ENCODE measurements around the gene RARB. TPM values are rescaled to one million over a fixed set of nuclear protein-coding genes. Genes with fewer than 3 reads are reported as not detected.

RARB gene
- total and polyA plus RNA-seq, 2 donors from 2014 or later, result 8.3 to 14.7 TPM

DNA sequence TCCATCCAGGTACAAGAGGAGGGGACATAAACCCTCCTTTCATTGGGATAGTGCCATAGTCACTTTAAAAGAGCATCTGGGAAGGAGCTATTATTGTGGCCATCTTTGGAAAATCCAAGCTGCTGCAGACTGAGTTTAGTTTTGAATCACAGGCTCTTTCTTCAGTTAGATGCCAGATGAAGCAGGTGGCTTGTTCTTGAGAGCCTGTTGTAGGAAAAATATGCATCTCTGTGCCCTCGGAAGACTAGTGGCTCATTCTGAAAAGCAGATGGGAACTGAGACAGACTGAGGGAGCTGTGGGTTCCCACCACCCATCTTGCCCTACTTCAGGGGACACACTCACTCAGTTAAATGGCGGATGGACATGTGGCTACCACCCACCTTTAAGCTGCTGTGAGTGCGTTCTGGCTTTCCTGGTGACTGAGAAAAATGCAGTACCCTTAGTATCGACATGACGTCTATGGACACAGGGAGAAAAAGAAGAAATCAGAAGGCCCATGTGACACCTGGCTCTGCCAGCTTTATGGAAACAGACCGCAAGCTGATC lies 50.2 kb downstream of the RARB start:
- DNase-seq (no peak), FAIRE-seq (no peak)
- Histone ChIP-seq H3K27ac (ENCODE audit: low read depth in 2 of 2, low read length in 2 of 2) (no peak overlapping the region), H3K9me3 (ENCODE audit: control insufficient read depth in 2 of 3, insufficient read depth in 1 of 3, low read length in 3 of 3) (no peaks in the 10 kb centered on the region), H3K4me1 (ENCODE audit: control insufficient read depth in 2 of 3, insufficient read depth in 2 of 3, low read depth in 1 of 3, low read length in 3 of 3) (peaks cover 2 to 13% (median 9%) of the 10 kb centered on the region in 3 donors), H3K36me3 (ENCODE audit: control insufficient read depth in 2 of 3, insufficient read depth in 3 of 3, low read length in 3 of 3) (no peaks in the 10 kb centered on the region), H3K4me3 (ENCODE audit: low read length in 3 of 3) (no peak overlapping the region), H3K9ac (ENCODE audit: low read length in 3 of 3) (no peak overlapping the region), H3K27me3 (ENCODE audit: control insufficient read depth, insufficient read depth, low read length) (no peaks in the 10 kb centered on the region)
- intact Hi-C loops (cut with DNase I), result no loop called here
- TF ChIP-seq, protein P1, sequence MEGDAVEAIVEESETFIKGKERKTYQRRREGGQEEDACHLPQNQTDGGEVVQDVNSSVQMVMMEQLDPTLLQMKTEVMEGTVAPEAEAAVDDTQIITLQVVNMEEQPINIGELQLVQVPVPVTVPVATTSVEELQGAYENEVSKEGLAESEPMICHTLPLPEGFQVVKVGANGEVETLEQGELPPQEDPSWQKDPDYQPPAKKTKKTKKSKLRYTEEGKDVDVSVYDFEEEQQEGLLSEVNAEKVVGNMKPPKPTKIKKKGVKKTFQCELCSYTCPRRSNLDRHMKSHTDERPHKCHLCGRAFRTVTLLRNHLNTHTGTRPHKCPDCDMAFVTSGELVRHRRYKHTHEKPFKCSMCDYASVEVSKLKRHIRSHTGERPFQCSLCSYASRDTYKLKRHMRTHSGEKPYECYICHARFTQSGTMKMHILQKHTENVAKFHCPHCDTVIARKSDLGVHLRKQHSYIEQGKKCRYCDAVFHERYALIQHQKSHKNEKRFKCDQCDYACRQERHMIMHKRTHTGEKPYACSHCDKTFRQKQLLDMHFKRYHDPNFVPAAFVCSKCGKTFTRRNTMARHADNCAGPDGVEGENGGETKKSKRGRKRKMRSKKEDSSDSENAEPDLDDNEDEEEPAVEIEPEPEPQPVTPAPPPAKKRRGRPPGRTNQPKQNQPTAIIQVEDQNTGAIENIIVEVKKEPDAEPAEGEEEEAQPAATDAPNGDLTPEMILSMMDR (IDR thresholded peaks at IDR 0.05; ENCODE audit: borderline replicate concordance, extremely low read depth, insufficient read depth), result no peak

DNA sequence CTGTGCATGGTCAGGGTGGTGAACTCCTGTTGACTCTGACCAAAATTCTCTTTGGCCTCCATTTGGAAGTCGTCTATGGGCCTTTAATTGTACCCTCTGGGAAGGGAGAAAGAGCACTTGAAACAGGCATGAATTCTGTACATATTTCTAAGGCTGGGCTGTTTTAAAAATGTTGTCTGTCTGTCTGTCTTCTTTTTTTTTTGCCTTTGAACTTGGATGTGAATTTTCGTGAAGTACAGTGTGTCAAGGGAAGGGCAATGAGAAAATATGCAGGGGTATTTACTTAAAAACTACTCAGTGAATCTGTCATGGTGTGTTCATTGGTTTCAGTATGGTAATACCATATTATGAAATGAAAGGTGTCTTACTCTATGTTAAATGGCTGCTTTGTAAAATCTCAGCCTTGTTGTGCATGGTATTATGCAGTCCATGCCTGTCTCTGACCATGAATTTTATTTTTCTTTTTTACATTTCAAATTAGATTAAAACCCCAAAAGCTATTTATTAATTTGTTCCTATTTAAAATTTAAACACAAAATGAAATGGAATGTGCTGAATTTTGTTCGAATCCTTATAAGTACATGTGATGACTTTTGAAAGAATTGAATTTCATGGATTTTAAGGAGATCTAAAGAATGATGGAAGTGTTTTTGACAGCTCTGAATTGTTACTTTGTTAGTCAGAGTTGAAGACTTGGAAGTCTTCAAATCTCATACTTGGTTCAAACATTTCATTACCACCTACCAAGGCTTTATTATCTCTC lies 51.1 kb downstream of the RARB start:
- intact Hi-C loops (cut with DNase I), result no loop called here
- peaks cover 2 to 13% (median 9%) of the 10 kb centered on the region in 3 donors for H3K4me1 ChIP-seq (ENCODE audit: control insufficient read depth in 2 of 3, insufficient read depth in 2 of 3, low read depth in 1 of 3, low read length in 3 of 3)
- FAIRE-seq, result peak; percentile 39
- TF ChIP-seq, protein P1 (IDR thresholded peaks at IDR 0.05; ENCODE audit: borderline replicate concordance, extremely low read depth, insufficient read depth), result no peak
- DNase-seq, result no peak
- H3K27me3 ChIP-seq (ENCODE audit: control insufficient read depth, insufficient read depth, low read length), result no peaks in the 10 kb centered on the region
- H3K36me3 ChIP-seq (ENCODE audit: control insufficient read depth in 2 of 3, insufficient read depth in 3 of 3, low read length in 3 of 3), result no peaks in the 10 kb centered on the region
- H3K4me3 ChIP-seq (ENCODE audit: low read length in 3 of 3), result no peak overlapping the region
- no peak overlapping the region for H3K27ac ChIP-seq (ENCODE audit: low read depth in 2 of 2, low read length in 2 of 2)
- no peak overlapping the region for H3K9ac ChIP-seq (ENCODE audit: low read length in 3 of 3)
- H3K9me3 ChIP-seq (ENCODE audit: control insufficient read depth in 2 of 3, insufficient read depth in 1 of 3, low read length in 3 of 3), result no peaks in the 10 kb centered on the region

DNA sequence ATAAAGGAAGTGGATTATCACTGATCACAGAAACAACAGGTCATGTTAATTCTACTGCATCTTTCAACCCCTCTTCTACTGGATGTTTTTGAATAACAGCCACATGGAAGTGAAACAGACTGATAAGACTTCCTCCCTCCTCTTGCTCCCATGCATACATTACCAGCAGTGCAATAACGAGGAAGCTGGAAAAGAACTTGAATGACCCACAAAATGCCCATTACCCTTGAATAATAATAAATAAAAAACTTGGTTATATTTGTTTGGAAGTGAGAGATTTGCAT lies 51.6 kb downstream of the RARB start:
- Histone ChIP-seq H3K4me3 (ENCODE audit: low read length in 3 of 3) (no peak overlapping the region), H3K9me3 (ENCODE audit: control insufficient read depth in 2 of 3, insufficient read depth in 1 of 3, low read length in 3 of 3) (no peaks in the 10 kb centered on the region), H3K27me3 (ENCODE audit: control insufficient read depth, insufficient read depth, low read length) (no peaks in the 10 kb centered on the region), H3K9ac (ENCODE audit: low read length in 3 of 3) (no peak overlapping the region), H3K4me1 (ENCODE audit: control insufficient read depth in 2 of 3, insufficient read depth in 2 of 3, low read depth in 1 of 3, low read length in 3 of 3) (peaks cover 2 to 13% (median 9%) of the 10 kb centered on the region in 3 donors), H3K36me3 (ENCODE audit: control insufficient read depth in 2 of 3, insufficient read depth in 3 of 3, low read length in 3 of 3) (no peaks in the 10 kb centered on the region), H3K27ac (ENCODE audit: low read depth in 2 of 2, low read length in 2 of 2) (no peak overlapping the region)
- DNase-seq, result no peak
- intact Hi-C loops (cut with DNase I), result no loop called here
- TF ChIP-seq, protein P1 (IDR thresholded peaks at IDR 0.05; ENCODE audit: borderline replicate concordance, extremely low read depth, insufficient read depth), result no peak
- FAIRE-seq, result no peak
